T1000 (cell line): ENCODE measurements around the gene FDX2.

Experiments
- DNase-seq: peaks from one replicate; lab custom pipeline; 2025; ENCODE audit warnings: mixed read lengths; lab: John Stamatoyannopoulos, UW

Gene FDX2

DNA sequence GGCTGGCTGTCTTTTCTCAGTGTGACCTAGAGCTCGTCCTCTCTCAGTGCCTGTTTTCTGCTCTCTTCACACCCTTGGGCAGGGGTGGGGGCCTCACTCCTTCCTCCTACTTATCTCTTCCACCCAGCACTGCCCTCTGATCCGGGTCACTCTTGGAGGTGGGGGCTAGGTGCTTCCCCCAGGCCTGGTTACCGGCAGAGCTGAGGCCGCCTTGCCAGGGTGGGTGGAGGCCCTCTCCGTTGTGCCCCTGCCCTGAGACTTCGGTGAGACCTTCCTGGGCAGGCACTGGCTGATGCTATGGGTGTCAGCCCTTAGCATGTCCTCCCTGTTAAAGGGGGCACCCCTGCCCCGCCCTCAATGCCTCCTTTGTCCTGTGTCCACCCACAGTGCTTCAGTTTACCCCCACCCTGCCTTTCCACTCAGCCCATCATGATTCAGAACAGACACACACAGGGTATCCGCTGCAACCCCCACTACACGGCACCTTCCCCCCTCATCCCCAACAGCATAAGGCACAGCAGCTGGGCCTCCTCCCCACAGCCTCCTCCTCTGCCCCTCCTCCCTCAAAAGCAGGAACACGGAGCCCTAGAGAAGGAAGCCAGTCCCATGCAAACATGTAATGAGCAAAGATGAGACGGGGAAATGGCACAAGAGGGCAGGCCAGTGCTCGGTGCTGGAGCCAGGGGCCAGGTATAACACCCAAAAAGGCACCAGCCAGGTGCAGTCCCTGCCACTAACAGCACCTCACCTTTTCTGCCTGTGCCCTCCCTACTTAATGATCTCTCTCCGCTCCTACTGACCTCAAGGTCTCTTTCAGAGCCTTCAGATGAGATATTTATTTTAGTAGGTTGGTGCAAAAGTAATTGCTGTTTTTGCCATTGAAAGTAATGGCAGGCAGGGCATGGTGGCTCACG is 16.0 kb downstream of the FDX2 start:
- DNase-seq: no peak

DNA sequence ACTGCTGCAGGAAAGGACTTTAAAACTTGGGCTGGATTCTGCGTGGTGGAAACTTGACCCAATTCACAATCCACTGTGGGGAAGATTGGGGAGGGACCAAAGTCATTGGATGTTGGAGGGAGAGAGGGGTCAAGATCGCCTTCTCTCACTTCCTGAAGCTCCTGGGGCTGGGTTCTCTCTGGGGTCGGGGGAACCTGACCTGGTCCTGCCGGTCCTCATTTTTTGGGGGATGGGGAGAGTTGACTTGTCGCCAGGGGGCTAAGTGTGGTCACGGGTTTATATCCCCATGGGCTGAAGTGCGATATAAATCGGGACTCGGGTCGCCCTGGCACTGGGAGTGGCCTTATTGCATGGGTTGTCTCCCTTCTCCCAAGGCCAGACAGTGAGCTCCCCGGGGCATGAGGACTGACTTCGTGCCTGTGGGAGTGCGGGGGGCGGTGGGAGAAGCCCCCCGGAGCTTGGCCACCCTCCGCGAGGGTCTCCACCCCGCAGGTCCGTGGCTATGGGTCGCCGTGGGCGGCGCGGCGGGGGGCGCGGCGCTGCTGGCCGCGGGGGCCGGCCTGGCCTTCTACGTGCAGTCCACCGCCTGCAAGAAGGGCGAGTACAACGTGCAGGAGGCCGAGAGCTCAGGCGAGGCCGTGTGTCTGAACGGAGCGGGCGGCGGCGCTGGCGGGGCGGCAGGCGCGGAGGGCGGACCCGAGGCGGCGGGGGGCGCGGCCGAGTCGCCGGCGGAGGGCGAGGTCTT is 19.8 kb downstream of the FDX2 start:
- no peak for DNase-seq

DNA sequence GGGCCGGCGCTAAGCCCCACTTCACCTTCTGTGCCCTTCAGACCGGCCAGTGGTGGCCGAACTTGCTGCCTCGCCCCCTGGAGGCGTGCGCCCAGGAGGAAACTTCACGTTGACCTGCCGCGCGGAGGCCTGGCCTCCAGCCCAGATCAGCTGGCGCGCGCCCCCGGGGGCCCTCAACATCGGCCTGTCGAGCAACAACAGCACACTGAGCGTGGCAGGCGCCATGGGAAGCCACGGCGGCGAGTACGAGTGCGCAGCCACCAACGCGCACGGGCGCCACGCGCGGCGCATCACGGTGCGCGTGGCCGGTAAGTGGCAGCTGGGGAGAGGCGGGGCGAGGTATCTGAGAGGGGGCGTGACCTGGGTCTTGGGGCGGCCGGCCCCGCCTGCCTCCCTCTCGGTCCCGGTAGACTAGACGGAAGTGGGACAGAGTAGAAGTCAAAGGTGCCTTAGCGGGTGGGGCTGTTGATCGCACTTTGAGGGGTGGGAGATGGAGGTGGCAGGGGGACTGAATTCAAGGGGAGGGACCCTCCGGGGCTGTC is 20.4 kb downstream of the FDX2 start:
- DNase-seq: no peak

DNA sequence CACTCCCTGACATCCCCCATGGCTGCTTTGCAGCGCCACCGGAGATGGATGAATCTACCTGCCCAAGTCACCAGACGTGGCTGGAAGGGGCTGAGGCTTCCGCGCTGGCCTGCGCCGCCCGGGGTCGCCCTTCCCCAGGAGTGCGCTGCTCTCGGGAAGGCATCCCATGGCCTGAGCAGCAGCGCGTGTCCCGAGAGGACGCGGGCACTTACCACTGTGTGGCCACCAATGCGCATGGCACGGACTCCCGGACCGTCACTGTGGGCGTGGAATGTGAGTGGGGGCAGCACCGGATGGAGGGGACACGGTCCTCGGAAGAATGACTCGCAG is 21.5 kb downstream of the FDX2 start:
- DNase-seq: no peak

DNA sequence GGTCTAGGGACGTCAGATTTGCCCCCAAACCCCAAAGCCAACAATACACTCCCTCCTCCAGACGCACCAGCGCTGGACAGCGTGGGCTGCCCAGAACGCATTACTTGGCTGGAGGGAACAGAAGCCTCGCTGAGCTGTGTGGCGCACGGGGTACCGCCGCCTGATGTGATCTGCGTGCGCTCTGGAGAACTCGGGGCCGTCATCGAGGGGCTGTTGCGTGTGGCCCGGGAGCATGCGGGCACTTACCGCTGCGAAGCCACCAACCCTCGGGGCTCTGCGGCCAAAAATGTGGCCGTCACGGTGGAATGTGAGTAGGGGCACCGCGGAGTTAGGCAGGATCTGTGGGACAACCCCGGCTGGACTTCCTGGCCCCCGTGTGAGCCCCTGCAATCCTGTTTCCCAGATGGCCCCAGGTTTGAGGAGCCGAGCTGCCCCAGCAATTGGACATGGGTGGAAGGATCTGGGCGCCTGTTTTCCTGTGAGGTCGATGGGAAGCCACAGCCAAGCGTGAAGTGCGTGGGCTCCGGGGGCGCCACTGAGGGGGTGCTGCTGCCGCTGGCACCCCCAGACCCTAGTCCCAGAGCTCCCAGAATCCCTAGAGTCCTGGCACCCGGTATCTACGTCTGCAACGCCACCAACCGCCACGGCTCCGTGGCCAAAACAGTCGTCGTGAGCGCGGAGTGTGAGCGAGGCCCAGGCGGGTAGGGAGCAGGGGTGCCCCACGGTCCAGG is 22.0 kb downstream of the FDX2 start:
- DNase-seq: no peak

DNA sequence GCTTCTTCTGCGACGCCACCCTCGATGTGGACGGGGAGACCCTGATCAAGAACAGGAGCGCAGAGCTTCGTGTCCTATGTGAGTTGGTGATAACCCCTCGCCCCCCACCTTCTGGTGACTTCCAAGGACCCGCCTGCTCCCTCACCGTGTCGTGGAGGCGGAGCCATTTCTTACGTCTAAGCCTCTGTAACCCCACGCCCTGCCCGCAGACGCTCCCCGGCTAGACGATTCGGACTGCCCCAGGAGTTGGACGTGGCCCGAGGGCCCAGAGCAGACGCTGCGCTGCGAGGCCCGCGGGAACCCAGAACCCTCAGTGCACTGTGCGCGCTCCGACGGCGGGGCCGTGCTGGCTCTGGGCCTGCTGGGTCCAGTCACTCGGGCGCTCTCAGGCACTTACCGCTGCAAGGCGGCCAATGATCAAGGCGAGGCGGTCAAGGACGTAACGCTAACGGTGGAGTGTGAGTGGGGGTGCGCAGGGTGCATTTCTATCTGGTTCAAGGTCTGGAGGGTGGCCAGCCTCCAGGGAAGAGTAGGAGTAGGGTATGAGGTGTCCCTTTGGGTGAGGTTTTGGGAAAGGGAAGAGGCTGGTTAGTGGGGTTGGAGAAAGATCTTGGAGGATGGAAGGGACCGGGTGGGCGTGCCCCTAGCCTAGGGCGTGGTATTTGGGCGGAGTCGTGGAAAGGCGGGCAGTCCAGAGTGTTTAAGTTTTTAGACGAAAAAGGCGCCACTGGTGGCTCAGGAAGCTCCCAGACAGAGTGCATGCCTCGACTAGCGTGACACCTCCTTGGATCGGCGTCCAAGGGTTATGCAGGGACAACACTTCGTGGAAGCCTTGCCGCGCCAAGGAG is 22.8 kb downstream of the FDX2 start:
- no peak for DNase-seq

DNA sequence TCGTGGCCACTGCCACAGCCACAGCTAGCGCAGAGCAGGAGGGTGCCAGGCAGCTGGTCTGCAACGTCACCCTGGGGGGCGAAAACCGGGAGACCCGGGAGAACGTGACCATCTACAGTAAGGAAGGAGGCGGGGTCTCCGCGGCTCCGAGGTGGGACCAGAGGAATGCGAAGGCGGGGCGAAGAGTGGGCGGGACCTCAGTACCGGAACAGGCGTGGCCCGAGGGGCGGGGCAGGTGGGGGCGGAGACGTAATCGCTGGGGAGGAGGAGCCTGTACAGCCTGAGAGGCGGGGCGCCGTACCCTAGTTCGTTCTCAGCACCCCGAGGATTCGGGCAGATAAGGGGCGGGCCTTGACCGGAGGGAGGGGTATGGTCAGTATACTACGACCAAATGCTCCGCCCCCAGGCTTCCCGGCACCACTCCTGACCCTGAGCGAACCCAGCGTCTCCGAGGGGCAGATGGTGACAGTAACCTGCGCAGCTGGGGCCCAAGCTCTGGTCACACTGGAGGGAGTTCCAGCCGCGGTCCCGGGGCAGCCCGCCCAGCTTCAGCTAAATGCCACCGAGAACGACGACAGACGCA is 23.5 kb downstream of the FDX2 start:
- peak; percentile 93 for DNase-seq

DNA sequence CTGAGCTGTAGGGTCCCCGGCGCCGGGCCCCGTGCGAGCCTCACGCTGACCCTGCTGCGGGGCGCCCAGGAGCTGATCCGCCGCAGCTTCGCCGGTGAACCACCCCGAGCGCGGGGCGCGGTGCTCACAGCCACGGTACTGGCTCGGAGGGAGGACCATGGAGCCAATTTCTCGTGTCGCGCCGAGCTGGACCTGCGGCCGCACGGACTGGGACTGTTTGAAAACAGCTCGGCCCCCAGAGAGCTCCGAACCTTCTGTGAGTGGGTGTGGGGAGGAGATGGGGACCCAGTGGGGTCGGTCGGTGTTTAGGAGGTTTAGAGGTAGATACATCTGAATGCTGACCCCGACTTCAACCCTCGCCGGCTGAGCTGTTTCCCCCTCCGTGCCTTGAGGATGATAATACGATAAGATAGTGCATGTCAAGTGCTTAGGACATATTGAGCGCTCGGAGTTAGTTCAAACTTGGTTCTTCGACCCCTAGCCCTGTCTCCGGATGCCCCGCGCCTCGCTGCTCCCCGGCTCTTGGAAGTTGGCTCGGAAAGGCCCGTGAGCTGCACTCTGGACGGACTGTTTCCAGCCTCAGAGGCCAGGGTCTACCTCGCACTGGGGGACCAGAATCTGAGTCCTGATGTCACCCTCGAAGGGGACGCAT is 24.1 kb downstream of the FDX2 start:
- DNase-seq: no peak

DNA sequence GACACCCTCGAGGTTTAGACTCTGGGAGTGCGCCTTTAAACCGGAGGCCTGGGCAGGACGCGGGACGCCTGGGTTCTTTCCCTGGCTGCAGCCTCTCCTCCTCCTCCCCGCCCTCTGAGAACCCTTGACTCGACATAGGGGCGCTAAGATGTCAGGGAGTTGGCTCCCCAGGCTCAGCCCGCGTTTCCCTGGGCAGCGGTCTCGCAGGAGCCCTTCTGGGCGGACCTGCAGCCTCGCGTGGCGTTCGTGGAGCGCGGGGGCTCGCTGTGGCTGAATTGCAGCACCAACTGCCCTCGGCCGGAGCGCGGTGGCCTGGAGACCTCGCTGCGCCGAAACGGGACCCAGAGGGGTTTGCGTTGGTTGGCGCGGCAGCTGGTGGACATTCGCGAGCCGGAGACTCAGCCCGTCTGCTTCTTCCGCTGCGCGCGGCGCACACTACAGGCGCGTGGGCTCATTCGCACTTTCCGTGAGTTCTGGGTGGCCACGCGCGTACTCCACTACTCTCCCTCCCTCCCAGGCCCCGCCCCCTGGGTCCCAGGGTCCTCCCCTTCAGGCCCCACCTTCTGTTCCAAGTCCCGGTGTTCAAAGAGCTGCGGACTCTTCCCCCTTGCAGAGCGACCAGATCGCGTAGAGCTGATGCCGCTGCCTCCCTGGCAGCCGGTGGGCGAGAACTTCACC is 24.8 kb downstream of the FDX2 start:
- DNase-seq: peak; percentile 53

DNA sequence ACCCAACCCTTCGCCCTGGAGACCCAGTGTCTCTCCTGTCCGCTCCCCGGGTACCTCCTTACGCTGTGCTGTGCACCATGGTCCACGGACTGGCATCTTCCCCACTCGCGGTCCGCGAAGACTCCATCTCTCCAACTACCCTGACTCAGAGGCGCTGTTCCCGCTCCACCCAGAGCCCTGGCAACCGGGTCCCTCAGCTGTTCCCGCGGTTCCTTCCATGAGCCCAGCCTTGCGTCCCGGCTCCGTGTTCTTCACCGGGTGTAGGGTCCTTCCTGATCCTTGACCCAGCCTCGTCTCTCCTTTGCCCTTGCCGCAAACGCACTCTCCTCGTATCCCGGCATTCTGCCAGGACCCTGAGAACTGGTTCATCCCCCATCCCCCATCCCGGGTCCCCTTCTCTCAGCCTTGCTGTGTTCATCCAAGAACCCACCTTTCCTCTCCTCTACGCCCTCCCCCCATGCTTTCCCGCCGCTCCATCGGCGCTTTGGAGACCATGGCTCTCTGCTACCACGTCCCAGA is 25.4 kb downstream of the FDX2 start:
- DNase-seq: no peak

DNA sequence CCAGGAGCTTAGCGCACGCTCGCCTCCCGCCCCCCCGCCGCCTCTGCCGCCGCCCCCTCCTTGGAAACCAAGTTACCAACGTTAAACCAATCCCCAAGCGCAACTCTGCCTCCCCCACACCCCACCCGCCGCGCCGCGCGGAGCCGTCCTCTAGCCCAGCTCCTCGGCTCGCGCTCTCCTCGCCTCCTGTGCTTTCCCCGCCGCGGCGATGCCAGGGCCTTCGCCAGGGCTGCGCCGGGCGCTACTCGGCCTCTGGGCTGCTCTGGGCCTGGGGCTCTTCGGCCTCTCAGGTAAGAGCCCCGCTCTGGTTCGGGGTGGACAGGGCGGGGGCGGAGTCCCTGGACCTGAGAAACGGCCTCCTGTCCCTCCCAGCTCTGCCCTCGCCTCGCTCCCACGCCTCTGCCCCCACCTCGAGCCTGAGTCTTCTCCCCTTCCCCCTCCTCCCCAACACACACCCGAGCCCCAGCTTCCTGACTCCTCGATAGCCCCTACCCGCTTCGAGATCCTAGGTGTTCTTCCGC is 25.9 kb downstream of the FDX2 start, which contains the start of gene ICAM5:
ICAM5 (plus strand) TSS at position 117 of the 521 bp plus-strand sequence; CDS start at position 209, 92 bp downstream.
- DNase-seq: no peak

DNA sequence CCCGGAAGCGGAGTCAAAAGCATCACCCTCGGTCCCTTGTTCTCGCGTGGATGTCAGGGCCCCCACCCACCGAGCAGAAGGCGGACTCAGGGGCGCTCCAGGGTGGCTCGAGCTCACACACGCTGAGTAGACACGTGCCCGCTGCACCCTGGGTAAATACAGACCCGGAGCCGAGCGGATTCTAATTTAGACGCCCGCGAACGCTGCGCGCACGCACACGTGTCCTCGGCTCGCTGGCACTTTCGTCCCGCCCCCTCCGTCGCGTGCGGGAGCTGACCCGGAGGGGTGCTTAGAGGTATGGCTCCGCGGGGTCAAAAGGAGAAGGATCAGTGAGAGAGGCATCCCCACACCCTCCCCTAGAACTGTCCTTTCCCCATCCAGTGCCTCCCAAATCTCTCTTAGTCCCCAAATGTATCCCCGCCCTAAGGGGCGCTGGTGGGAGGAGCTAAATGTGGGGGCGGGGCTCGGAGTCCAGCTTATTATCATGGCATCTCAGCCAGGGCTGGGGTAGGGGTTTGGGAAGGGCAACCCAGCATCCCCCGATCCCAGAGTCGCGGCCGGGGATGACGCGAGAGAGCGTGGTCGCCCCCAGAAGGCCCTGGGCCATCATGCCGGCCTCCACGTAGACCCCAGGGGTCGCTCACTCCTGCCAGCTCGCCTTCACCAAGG is 26.5 kb downstream of the FDX2 start:
- DNase-seq: no peak

DNA sequence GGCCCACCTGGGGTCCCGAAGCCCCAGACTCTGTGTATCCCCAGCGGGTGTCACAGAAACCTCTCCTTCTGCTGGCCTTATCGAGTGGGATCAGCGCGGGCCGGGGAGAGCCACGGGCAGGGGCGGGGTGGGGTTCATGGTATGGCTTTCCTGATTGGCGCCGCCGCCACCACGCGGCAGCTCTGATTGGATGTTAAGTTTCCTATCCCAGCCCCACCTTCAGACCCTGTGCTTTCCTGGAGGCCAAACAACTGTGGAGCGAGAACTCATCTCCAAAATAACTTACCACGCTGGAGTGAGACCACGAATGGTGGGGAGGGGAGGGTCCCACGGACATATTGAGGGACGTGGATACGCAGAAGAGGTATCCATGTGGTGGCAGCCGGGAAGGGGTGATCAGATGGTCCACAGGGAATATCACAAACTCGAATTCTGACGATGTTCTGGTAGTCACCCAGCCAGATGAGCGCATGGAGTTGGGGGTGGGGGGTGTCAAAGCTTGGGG is 27.1 kb downstream of the FDX2 start:
- peak; percentile 29 for DNase-seq

DNA sequence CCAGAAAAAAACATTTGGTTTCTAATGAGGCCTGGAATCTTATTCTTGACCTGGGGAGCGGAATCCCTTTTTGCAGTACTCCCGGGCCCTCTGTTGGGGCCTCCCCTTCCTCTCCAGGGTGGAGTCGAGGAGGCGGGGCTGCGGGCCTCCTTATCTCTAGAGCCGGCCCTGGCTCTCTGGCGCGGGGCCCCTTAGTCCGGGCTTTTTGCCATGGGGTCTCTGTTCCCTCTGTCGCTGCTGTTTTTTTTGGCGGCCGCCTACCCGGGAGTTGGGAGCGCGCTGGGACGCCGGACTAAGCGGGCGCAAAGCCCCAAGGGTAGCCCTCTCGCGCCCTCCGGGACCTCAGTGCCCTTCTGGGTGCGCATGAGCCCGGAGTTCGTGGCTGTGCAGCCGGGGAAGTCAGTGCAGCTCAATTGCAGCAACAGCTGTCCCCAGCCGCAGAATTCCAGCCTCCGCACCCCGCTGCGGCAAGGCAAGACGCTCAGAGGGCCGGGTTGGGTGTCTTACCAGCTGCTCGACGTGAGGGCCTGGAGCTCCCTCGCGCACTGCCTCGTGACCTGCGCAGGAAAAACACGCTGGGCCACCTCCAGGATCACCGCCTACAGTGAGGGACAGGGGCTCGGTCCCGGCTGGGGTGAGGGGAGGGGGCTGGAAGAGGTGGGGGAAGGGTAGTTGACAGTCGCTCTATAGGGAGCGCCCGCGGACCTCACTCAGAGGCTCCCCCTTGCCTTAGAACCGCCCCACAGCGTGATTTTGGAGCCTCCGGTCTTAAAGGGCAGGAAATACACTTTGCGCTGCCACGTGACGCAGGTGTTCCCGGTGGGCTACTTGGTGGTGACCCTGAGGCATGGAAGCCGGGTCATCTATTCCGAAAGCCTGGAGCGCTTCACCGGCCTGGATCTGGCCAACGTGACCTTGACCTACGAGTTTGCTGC is 28.7 kb downstream of the FDX2 start, which contains the start of gene ICAM4:
ICAM4 (plus strand) TSS at position 153 of the 935 bp plus-strand sequence; CDS start at position 211, 58 bp downstream.
- DNase-seq: no peak

DNA sequence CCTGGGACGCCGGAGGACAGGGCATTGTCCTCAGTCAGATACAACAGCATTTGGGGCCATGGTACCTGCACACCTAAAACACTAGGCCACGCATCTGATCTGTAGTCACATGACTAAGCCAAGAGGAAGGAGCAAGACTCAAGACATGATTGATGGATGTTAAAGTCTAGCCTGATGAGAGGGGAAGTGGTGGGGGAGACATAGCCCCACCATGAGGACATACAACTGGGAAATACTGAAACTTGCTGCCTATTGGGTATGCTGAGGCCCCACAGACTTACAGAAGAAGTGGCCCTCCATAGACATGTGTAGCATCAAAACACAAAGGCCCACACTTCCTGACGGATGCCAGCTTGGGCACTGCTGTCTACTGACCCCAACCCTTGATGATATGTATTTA is 30.4 kb downstream of the FDX2 start:
- DNase-seq: no peak

DNA sequence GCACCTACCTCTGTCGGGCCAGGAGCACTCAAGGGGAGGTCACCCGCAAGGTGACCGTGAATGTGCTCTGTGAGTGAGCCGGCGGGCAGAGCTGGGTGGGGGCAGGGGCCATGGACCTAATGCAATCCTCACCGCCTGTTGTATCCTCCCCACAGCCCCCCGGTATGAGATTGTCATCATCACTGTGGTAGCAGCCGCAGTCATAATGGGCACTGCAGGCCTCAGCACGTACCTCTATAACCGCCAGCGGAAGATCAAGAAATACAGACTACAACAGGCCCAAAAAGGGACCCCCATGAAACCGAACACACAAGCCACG is 30.9 kb downstream of the FDX2 start:
- no peak for DNase-seq
